GM21526 (cell line): Measurements from ENCODE around the gene ILF2.
"Not testable (repeated sequence)": the region's sequence is repeated elsewhere in the genome, so short reads cannot be mapped to it uniquely, and the experiment has no call there.

ENCODE experiments used
- ATAC-seq: cut with Tn5 transposase; IDR thresholded peaks from one replicate; pipeline ENCODE4 v1.9.1; 2021; ENCODE audit warnings: moderate library complexity; ENCODE audit not compliant: unreplicated experiment, low FRiP score

Gene ILF2

GRCh38 chr1:153670859-153671627, at the start of gene ILF2:
Gene ILF2, minus strand, starts transcription at chr1:153670993. Its CDS starts 71 bp downstream, at chr1:153670922.
- peak; percentile 84 for ATAC-seq

GRCh38 chr1:153717330-153717729, 46.5 kb upstream of the ILF2 start:
- no peak for ATAC-seq

- not testable (repeated sequence) for ATAC-seq
These were observed 45.4 kb upstream of the ILF2 start for GRCh38 chr1:153716211-153716610.

GRCh38 chr1:153711026-153711425, 40.2 kb upstream of the ILF2 start:
- ATAC-seq: no peak

GRCh38 chr1:153705484-153705883, 34.7 kb upstream of the ILF2 start:
- ATAC-seq: no peak

- no peak for ATAC-seq
These were observed 29.0 kb upstream of the ILF2 start for GRCh38 chr1:153699768-153700167.

GRCh38 chr1:153698923-153699714, 28.3 kb upstream of the ILF2 start:
- no peak for ATAC-seq

- ATAC-seq: no peak
These were observed 27.5 kb upstream of the ILF2 start for GRCh38 chr1:153698020-153698922.

GRCh38 chr1:153697191-153698019, 26.6 kb upstream of the ILF2 start:
- no peak for ATAC-seq

- ATAC-seq: no peak
These were observed 25.9 kb upstream of the ILF2 start for GRCh38 chr1:153696741-153697140.

GRCh38 chr1:153693466-153693865, 22.7 kb upstream of the ILF2 start:
- ATAC-seq: no peak

GRCh38 chr1:153688736-153689328, 18.0 kb upstream of the ILF2 start:
- ATAC-seq: no peak

GRCh38 chr1:153688276-153688675, 17.5 kb upstream of the ILF2 start:
- ATAC-seq: no peak

- ATAC-seq: no peak
These were observed 16.7 kb upstream of the ILF2 start for GRCh38 chr1:153687346-153688125.

GRCh38 chr1:153685544-153686340, 14.9 kb upstream of the ILF2 start:
- no peak for ATAC-seq

GRCh38 chr1:153684892-153685291, 14.1 kb upstream of the ILF2 start:
- ATAC-seq: no peak

- no peak for ATAC-seq
These were observed 13.1 kb upstream of the ILF2 start for GRCh38 chr1:153683854-153684253.

- no peak for ATAC-seq
These were observed 11.9 kb upstream of the ILF2 start for GRCh38 chr1:153682730-153683129.
